ENCODE measurements around the gene SPSB2. TPM values are rescaled to one million over a fixed set of nuclear protein-coding genes. Genes with fewer than 3 reads are reported as not detected.

SPSB2 gene
- total and polyA plus RNA-seq, 9 of the 15 experiments (the other 6 are each of a cell fraction or from before 2014, with no cell fraction given): 0.10 to 10.6 (median 1.9) TPM

DNA sequence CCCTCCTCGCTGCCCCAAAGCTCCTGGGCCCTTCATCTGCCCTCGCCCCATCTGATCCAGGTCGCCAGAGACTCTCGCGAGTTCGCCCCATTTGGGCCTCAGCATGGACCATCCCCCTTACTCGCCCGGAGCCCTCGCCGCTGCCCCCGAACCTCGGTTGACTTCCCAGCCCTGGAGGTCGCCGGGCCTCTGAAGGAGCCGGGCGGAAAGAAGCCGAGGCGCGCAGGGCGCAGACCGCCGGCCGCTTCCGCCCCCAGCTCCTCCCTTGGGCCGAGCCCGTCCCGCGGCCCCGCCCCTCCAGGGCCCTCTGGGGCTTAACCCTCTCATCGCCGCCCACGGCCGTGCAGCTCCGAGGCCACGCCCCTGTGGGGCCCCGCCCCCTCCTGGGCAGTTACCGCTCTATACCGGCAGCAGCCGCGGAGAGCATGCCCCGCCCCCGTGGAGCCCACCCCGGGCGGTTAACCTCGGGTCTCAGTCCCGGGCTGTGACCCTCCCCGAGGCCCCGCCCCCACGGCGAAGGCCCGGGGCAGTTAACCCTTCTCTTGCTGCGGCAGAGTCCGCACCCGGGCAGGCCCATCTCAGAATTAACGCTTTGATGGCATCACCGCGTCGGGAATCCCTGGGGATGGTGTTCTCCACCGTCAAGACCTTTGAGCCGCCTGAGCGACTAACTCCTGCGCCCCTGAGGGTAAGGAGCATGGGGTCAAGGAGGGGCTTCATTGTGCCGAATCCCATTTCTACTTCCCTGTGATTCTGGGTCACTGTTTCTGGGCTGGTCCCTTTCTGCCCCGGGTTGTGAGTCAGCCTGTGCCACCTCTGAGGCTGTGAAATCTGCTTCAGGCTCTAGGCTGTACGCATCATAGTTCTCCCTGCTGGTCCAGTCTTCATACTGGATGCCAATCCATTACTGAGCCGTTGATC, at the start of gene SPSB2 (continued):
- TF ChIP-seq SRSF9 (IDR thresholded peaks at IDR 0.05; ENCODE audit: borderline replicate concordance, low read depth, low read length): no peak
- TF ChIP-seq, protein P1, sequence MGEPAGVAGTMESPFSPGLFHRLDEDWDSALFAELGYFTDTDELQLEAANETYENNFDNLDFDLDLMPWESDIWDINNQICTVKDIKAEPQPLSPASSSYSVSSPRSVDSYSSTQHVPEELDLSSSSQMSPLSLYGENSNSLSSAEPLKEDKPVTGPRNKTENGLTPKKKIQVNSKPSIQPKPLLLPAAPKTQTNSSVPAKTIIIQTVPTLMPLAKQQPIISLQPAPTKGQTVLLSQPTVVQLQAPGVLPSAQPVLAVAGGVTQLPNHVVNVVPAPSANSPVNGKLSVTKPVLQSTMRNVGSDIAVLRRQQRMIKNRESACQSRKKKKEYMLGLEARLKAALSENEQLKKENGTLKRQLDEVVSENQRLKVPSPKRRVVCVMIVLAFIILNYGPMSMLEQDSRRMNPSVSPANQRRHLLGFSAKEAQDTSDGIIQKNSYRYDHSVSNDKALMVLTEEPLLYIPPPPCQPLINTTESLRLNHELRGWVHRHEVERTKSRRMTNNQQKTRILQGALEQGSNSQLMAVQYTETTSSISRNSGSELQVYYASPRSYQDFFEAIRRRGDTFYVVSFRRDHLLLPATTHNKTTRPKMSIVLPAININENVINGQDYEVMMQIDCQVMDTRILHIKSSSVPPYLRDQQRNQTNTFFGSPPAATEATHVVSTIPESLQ (CRISPR knock-in tag; IDR thresholded peaks at IDR 0.05): no peak
- TF ChIP-seq, protein P2, sequence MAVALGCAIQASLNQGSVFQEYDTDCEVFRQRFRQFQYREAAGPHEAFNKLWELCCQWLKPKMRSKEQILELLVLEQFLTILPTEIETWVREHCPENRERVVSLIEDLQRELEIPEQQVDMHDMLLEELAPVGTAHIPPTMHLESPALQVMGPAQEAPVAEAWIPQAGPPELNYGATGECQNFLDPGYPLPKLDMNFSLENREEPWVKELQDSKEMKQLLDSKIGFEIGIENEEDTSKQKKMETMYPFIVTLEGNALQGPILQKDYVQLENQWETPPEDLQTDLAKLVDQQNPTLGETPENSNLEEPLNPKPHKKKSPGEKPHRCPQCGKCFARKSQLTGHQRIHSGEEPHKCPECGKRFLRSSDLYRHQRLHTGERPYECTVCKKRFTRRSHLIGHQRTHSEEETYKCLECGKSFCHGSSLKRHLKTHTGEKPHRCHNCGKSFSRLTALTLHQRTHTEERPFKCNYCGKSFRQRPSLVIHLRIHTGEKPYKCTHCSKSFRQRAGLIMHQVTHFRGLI (CRISPR knock-in tag; IDR thresholded peaks at IDR 0.05): no peak
- no peak for TF ChIP-seq POU5F1 (IDR thresholded peaks at IDR 0.05; ENCODE audit: borderline replicate concordance, low read depth, low read length, partially characterized antibody)
- TF ChIP-seq SUPT5H (IDR thresholded peaks at IDR 0.05): peak; percentile 52
- no peak for TF ChIP-seq ZNF24 (IDR thresholded peaks at IDR 0.05)
- no peak for TF ChIP-seq SRF (CRISPR knock-in tag; IDR thresholded peaks at IDR 0.05)
- TF ChIP-seq, protein P3, sequence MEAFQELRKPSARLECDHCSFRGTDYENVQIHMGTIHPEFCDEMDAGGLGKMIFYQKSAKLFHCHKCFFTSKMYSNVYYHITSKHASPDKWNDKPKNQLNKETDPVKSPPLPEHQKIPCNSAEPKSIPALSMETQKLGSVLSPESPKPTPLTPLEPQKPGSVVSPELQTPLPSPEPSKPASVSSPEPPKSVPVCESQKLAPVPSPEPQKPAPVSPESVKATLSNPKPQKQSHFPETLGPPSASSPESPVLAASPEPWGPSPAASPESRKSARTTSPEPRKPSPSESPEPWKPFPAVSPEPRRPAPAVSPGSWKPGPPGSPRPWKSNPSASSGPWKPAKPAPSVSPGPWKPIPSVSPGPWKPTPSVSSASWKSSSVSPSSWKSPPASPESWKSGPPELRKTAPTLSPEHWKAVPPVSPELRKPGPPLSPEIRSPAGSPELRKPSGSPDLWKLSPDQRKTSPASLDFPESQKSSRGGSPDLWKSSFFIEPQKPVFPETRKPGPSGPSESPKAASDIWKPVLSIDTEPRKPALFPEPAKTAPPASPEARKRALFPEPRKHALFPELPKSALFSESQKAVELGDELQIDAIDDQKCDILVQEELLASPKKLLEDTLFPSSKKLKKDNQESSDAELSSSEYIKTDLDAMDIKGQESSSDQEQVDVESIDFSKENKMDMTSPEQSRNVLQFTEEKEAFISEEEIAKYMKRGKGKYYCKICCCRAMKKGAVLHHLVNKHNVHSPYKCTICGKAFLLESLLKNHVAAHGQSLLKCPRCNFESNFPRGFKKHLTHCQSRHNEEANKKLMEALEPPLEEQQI (IDR thresholded peaks at IDR 0.05): no peak
- TF ChIP-seq ZKSCAN1 (IDR thresholded peaks at IDR 0.05; ENCODE audit: low read depth, low read length): no peak
- TF ChIP-seq, protein P4, sequence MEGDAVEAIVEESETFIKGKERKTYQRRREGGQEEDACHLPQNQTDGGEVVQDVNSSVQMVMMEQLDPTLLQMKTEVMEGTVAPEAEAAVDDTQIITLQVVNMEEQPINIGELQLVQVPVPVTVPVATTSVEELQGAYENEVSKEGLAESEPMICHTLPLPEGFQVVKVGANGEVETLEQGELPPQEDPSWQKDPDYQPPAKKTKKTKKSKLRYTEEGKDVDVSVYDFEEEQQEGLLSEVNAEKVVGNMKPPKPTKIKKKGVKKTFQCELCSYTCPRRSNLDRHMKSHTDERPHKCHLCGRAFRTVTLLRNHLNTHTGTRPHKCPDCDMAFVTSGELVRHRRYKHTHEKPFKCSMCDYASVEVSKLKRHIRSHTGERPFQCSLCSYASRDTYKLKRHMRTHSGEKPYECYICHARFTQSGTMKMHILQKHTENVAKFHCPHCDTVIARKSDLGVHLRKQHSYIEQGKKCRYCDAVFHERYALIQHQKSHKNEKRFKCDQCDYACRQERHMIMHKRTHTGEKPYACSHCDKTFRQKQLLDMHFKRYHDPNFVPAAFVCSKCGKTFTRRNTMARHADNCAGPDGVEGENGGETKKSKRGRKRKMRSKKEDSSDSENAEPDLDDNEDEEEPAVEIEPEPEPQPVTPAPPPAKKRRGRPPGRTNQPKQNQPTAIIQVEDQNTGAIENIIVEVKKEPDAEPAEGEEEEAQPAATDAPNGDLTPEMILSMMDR (IDR thresholded peaks at IDR 0.05 in 2 of 3, conservative IDR thresholded peaks at IDR 0.05 in 1 of 3; ENCODE audit: insufficient read depth in 2 of 3, low read depth in 1 of 3, low read length in 3 of 3): no peak
- peak; percentile 91 for TF ChIP-seq ZBTB7A (IDR thresholded peaks at IDR 0.05; ENCODE audit: borderline replicate concordance, control insufficient read depth, low read depth, low read length)
- TF ChIP-seq, protein P5, sequence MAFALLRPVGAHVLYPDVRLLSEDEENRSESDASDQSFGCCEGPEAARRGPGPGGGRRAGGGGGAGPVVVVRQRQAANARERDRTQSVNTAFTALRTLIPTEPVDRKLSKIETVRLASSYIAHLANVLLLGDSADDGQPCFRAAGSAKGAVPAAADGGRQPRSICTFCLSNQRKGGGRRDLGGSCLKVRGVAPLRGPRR (CRISPR knock-in tag; IDR thresholded peaks at IDR 0.05): no peak
- TF ChIP-seq, protein P6, sequence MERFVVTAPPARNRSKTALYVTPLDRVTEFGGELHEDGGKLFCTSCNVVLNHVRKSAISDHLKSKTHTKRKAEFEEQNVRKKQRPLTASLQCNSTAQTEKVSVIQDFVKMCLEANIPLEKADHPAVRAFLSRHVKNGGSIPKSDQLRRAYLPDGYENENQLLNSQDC (CRISPR knock-in tag; IDR thresholded peaks at IDR 0.05): no peak
- no peak for TF ChIP-seq TAF9B (IDR thresholded peaks at IDR 0.05; ENCODE audit: partially characterized antibody)
- no peak for TF ChIP-seq HNRNPK (IDR thresholded peaks at IDR 0.05; ENCODE audit: low read depth, low read length, poor library complexity, severe bottlenecking)
- no peak for TF ChIP-seq SIRT6 (IDR thresholded peaks at IDR 0.05; ENCODE audit: low read depth, low read length)

Measured in K562 (cell line).